HCT116 (cell line): ENCODE data around the gene TFB1M.

Source experiments
- CBX3 ChIP-seq: IDR thresholded peaks from 2 replicates; pipeline ENCODE4 v1.6.1; 2012; ENCODE audit warnings: low read depth
- EZH2 ChIP-seq: fragments of 200-600 bp; sonication (generic); IDR thresholded peaks from 2 replicates; pipeline ENCODE4 v1.6.1; 2017; ENCODE audit warnings: antibody characterized with exemption, mixed run types
- EZH2phosphoT487 ChIP-seq: fragments of 200-600 bp; IDR thresholded peaks from 2 replicates; pipeline ENCODE4 v1.6.1; 2018; ENCODE audit warnings: antibody characterized with exemption, borderline replicate concordance
- POLR2A ChIP-seq: IDR thresholded peaks from 2 replicates; pipeline ENCODE4 v1.7.0; 2011; ENCODE audit warnings: borderline replicate concordance; ENCODE audit not compliant: insufficient read depth, insufficient read length; ENCODE audit errors: extremely low read depth
- POLR2AphosphoS5 ChIP-seq: IDR thresholded peaks from 2 replicates; pipeline ENCODE4 v1.6.1; 2011; ENCODE audit warnings: mild to moderate bottlenecking, low read depth, low read length, moderate library complexity
- RAD21 ChIP-seq: IDR thresholded peaks from 2 replicates; pipeline ENCODE4 v1.6.1; 2012; ENCODE audit warnings: low read depth, mild to moderate bottlenecking
- SIN3A ChIP-seq: IDR thresholded peaks from 2 replicates; pipeline ENCODE4 v1.6.1; 2012; ENCODE audit warnings: low read depth
- SP1 ChIP-seq: IDR thresholded peaks from 2 replicates; pipeline ENCODE4 v1.6.1; 2012; ENCODE audit warnings: low read depth
- YY1 ChIP-seq: IDR thresholded peaks from 2 replicates; pipeline ENCODE4 v1.6.1; 2011; ENCODE audit warnings: low read length, low read depth, moderate library complexity, mild to moderate bottlenecking; ENCODE audit not compliant: insufficient replicate concordance; ENCODE audit errors: extremely low read depth
- ZNF274 ChIP-seq: fragments of 200-500 bp; sonication (Bioruptor generic); IDR thresholded peaks from 2 replicates; pipeline ENCODE4 v1.6.1; 2014; ENCODE audit warnings: mild to moderate bottlenecking, low read depth, low read length, inconsistent platforms
- TF ChIP-seq, protein P1 (sequence below), 3 experiments: fragments of 200-600 bp in 1 of 3; sonication (generic) in 1 of 3; IDR thresholded peaks in 2 of 3; conservative IDR thresholded peaks in 1 of 3; 2 replicates each; pipeline ENCODE4 v1.5.1; 2012 to 2017; ENCODE audit warnings: low read depth in 2 of 3, low read length in 2 of 3, antibody characterized with exemption in 1 of 3, borderline replicate concordance in 1 of 3, control low read depth in 1 of 3, mild to moderate bottlenecking in 1 of 3, mixed read lengths in 1 of 3, mixed run types in 1 of 3, moderate library complexity in 1 of 3; ENCODE audit not compliant: insufficient read depth in 1 of 3
- TF ChIP-seq, protein P2 (sequence below): IDR thresholded peaks from 2 replicates; pipeline ENCODE4 v1.6.1; 2012
- TF ChIP-seq, protein P3 (sequence below): IDR thresholded peaks from 2 replicates; pipeline ENCODE4 v1.6.1; 2012; ENCODE audit warnings: low read depth

DNA sequence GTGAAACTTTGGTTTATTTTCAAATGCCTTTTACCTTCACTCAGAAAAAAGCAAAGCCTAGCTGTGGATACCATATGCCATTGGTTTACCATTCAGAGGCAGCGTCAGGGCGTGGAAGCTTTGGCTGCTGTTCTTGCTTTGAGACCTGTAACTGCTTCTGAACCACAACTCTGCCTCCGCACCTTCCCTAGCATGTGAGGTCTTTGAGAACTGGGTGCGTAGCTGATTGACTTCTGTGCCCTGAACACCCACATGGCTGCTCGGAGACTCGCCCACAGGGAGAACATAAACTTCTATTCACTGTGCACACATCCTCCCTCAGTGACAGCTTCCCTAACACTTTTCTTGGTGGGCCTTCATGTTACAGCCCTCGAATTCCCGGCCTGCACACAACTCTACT, 61.7 kb downstream of the TFB1M start:
- TF ChIP-seq ZNF274 (no peak), SP1 (no peak), YY1 (no peak), POLR2AphosphoS5 (no peak), EZH2phosphoT487 (no peak), EZH2 (no peak), RAD21 (no peak), POLR2A (no peak), CBX3 (no peak), SIN3A (no peak)
- TF ChIP-seq, protein P1, sequence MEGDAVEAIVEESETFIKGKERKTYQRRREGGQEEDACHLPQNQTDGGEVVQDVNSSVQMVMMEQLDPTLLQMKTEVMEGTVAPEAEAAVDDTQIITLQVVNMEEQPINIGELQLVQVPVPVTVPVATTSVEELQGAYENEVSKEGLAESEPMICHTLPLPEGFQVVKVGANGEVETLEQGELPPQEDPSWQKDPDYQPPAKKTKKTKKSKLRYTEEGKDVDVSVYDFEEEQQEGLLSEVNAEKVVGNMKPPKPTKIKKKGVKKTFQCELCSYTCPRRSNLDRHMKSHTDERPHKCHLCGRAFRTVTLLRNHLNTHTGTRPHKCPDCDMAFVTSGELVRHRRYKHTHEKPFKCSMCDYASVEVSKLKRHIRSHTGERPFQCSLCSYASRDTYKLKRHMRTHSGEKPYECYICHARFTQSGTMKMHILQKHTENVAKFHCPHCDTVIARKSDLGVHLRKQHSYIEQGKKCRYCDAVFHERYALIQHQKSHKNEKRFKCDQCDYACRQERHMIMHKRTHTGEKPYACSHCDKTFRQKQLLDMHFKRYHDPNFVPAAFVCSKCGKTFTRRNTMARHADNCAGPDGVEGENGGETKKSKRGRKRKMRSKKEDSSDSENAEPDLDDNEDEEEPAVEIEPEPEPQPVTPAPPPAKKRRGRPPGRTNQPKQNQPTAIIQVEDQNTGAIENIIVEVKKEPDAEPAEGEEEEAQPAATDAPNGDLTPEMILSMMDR (IDR thresholded peaks at IDR 0.05 in 2 of 3, conservative IDR thresholded peaks at IDR 0.05 in 1 of 3; ENCODE audit: borderline replicate concordance in 1 of 3, insufficient read depth in 1 of 3, low read depth in 2 of 3, low read length in 2 of 3): no peak
- TF ChIP-seq, protein P2, sequence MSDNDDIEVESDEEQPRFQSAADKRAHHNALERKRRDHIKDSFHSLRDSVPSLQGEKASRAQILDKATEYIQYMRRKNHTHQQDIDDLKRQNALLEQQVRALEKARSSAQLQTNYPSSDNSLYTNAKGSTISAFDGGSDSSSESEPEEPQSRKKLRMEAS: no peak
- TF ChIP-seq, protein P3, sequence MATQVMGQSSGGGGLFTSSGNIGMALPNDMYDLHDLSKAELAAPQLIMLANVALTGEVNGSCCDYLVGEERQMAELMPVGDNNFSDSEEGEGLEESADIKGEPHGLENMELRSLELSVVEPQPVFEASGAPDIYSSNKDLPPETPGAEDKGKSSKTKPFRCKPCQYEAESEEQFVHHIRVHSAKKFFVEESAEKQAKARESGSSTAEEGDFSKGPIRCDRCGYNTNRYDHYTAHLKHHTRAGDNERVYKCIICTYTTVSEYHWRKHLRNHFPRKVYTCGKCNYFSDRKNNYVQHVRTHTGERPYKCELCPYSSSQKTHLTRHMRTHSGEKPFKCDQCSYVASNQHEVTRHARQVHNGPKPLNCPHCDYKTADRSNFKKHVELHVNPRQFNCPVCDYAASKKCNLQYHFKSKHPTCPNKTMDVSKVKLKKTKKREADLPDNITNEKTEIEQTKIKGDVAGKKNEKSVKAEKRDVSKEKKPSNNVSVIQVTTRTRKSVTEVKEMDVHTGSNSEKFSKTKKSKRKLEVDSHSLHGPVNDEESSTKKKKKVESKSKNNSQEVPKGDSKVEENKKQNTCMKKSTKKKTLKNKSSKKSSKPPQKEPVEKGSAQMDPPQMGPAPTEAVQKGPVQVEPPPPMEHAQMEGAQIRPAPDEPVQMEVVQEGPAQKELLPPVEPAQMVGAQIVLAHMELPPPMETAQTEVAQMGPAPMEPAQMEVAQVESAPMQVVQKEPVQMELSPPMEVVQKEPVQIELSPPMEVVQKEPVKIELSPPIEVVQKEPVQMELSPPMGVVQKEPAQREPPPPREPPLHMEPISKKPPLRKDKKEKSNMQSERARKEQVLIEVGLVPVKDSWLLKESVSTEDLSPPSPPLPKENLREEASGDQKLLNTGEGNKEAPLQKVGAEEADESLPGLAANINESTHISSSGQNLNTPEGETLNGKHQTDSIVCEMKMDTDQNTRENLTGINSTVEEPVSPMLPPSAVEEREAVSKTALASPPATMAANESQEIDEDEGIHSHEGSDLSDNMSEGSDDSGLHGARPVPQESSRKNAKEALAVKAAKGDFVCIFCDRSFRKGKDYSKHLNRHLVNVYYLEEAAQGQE: no peak
